Suprapubic skin (tissue), 4 donors: Measurements from ENCODE around the gene IFNB1. TPM values are rescaled to one million over a fixed set of nuclear protein-coding genes. Genes with fewer than 3 reads are reported as not detected.

Experiments
- DNase-seq, 2 donors: peaks; one replicate each; pipeline ENCODE4 v3.0.0-alpha.2; 2019; ENCODE audit warnings: low spot score in 2 of 2
- H3K27ac ChIP-seq: fragments of 200-600 bp; sonication (generic); one replicate; pipeline ENCODE4 v1.5.1; 2019
- H3K27me3 ChIP-seq: fragments of 200-600 bp; sonication (generic); one replicate; pipeline ENCODE4 v1.5.1; 2019
- H3K36me3 ChIP-seq: fragments of 200-600 bp; sonication (generic); one replicate; pipeline ENCODE4 v1.5.1; 2019
- H3K4me1 ChIP-seq: fragments of 200-600 bp; sonication (generic); one replicate; pipeline ENCODE4 v1.5.1; 2019
- H3K4me3 ChIP-seq: fragments of 200-600 bp; sonication (generic); one replicate; pipeline ENCODE4 v1.5.1; 2019; ENCODE audit warnings: mild to moderate bottlenecking
- H3K9me3 ChIP-seq: fragments of 200-600 bp; sonication (generic); one replicate; pipeline ENCODE4 v1.5.1; 2019
- EP300 ChIP-seq: sonication (generic); formaldehyde crosslinking; IDR thresholded peaks from one replicate; pipeline ENCODE4 v1.6.1; 2017; ENCODE audit warnings: antibody characterized with exemption
- POLR2A ChIP-seq, 2 donors: fragments of 450-650 bp; IDR thresholded peaks; one replicate each; pipeline ENCODE4 v1.6.1; 2017; ENCODE audit warnings: antibody characterized with exemption in 2 of 2, mild to moderate bottlenecking in 2 of 2, moderate library complexity in 2 of 2
- POLR2AphosphoS5 ChIP-seq, 3 donors: sonication (generic); formaldehyde crosslinking; IDR thresholded peaks; one replicate each; pipeline ENCODE4 v1.6.1; 2017; ENCODE audit warnings: antibody characterized with exemption in 3 of 3
- WGBS: methylation state at CpG from one replicate; pipeline ENCODE4 v1.1.5; 2018; 5-methylcytosine and 5-hydroxymethylcytosine counted together
- total RNA-seq, 4 donors: library from RNA; depleted of rRNA; stranded (reverse); fragments of >200 nt; gene quantifications; one replicate each; pipeline ENCODE4 v1.1.0, GENCODE V29; 2016
- TF ChIP-seq, protein P1 (sequence below), 2 donors: fragments of 200-600 bp in 1 of 2; fragments of 450-650 bp in 1 of 2; sonication (generic) in 1 of 2; IDR thresholded peaks; one replicate each; pipeline ENCODE4 v1.5.1; 2016 to 2019; ENCODE audit warnings: antibody characterized with exemption in 2 of 2, mild to moderate bottlenecking in 1 of 2, moderate library complexity in 1 of 2

IFNB1 gene
- total RNA-seq, 4 donors from 2014 or later: not detected

DNA sequence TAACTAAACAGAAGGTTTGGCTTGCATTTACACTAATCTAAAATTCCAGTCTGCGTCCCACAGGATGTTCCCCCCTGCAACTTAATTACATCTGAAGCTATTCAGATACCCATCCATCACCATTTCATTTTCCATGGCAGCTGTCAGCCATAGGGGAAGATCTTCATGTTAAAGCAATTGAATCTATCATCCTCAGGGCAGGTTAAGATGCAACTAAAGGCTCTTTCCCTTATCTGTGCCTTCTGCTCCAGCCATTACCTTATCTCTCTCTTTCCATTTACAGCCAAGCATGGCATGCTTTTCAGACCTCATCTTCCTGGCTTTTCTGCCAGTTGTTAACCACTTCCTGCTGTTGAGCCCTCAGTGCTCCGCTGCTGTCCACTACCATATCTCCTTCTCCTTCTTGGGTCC is 30.5 kb downstream of the IFNB1 start:
- H3K9me3 ChIP-seq: no peaks in the 10 kb centered on the region
- no peaks in the 10 kb centered on the region for H3K27me3 ChIP-seq
- no peak overlapping the region for H3K4me3 ChIP-seq
- H3K27ac ChIP-seq: no peak overlapping the region
- no peak for TF ChIP-seq EP300
- TF ChIP-seq, protein P1, sequence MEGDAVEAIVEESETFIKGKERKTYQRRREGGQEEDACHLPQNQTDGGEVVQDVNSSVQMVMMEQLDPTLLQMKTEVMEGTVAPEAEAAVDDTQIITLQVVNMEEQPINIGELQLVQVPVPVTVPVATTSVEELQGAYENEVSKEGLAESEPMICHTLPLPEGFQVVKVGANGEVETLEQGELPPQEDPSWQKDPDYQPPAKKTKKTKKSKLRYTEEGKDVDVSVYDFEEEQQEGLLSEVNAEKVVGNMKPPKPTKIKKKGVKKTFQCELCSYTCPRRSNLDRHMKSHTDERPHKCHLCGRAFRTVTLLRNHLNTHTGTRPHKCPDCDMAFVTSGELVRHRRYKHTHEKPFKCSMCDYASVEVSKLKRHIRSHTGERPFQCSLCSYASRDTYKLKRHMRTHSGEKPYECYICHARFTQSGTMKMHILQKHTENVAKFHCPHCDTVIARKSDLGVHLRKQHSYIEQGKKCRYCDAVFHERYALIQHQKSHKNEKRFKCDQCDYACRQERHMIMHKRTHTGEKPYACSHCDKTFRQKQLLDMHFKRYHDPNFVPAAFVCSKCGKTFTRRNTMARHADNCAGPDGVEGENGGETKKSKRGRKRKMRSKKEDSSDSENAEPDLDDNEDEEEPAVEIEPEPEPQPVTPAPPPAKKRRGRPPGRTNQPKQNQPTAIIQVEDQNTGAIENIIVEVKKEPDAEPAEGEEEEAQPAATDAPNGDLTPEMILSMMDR (IDR thresholded peaks at IDR 0.05): no peak
- no peak for TF ChIP-seq POLR2A (IDR thresholded peaks at IDR 0.05)
- no peak for DNase-seq
- no peaks in the 10 kb centered on the region for H3K36me3 ChIP-seq
- no peaks in the 10 kb centered on the region for H3K4me1 ChIP-seq
- 78% methylated on average over 2 of the region's 2 CpGs for WGBS

DNA sequence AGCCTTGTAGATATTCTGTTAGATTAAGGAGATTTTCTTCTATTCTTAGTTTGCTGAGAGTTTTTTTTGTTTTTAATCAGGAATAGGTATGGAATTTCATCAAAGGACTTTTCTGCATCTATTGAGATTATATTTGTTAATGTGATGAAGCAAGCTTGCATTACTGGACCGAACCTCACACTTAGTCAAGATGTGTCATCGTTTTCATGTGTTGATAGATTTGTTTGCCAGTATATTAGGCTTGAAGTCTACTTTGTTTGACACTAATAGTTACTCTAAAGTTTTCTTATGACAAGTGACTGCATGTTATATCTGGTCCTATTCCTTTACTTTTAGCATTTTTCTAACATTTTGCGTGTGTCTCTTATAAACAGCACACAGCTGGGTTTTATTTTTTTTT is 33.9 kb downstream of the IFNB1 start:
- no peaks in the 10 kb centered on the region for H3K27me3 ChIP-seq
- H3K4me3 ChIP-seq: no peak overlapping the region
- no peaks in the 10 kb centered on the region for H3K4me1 ChIP-seq
- H3K9me3 ChIP-seq: no peaks in the 10 kb centered on the region
- H3K36me3 ChIP-seq: no peaks in the 10 kb centered on the region
- no peak overlapping the region for H3K27ac ChIP-seq
- TF ChIP-seq EP300: no peak
- TF ChIP-seq POLR2A (IDR thresholded peaks at IDR 0.05): no peak
- TF ChIP-seq POLR2AphosphoS5 (IDR thresholded peaks at IDR 0.05): no peak
- TF ChIP-seq, protein P1 (IDR thresholded peaks at IDR 0.05): no peak
- 68% methylated on average over 3 of the region's 3 CpGs for WGBS
- DNase-seq: no peak

DNA sequence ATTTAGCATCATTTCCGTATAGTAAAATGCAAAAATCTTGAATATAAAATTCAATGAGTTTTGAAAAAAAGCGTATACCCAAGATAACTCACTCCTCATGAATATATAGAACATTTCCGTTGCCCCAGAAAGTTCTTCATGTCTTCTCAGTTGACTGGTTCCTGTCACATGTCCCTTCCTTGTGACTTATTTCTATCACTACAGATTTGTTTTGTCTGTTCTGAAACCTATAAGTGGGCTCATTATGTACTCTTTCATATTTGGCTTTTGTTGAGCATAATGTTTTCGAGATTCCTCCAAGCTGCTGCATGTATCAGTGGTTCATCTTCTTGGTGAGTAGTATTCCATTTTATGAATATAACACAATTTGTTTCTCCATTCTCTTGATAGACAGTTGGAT is 35.3 kb downstream of the IFNB1 start:
- Histone ChIP-seq H3K4me1 (no peaks in the 10 kb centered on the region), H3K4me3 (no peak overlapping the region), H3K36me3 (no peaks in the 10 kb centered on the region), H3K27me3 (no peaks in the 10 kb centered on the region), H3K9me3 (no peaks in the 10 kb centered on the region), H3K27ac (no peak overlapping the region)
- WGBS: 89% methylated on average over 4 of the region's 4 CpGs
- DNase-seq: no peak
- TF ChIP-seq, protein P1 (IDR thresholded peaks at IDR 0.05): no peak
- TF ChIP-seq POLR2A (IDR thresholded peaks at IDR 0.05): no peak
- TF ChIP-seq POLR2AphosphoS5 (IDR thresholded peaks at IDR 0.05): no peak
- no peak for TF ChIP-seq EP300

DNA sequence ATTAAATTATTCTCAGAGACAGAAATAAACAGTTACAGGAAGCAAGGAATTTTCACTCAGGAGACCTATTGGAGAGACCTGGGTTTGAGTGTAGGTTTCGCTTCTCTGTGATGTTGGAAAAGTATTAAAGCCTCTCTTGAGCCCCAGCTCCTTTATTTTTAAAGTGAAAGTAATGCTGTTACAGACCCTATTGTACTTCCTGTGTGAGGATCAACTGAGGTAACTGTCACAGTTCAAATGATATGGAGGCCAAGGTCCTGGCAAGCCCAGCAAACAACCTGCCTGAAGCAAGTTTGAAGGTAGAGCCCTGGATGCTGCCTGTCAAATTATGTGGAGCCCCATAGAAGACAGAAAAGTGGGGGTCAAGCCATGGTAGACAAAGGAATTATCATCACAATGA is 38.4 kb downstream of the IFNB1 start:
- H3K27ac ChIP-seq: no peak overlapping the region
- DNase-seq: no peak
- H3K4me3 ChIP-seq: no peak overlapping the region
- no peaks in the 10 kb centered on the region for H3K9me3 ChIP-seq
- no peaks in the 10 kb centered on the region for H3K27me3 ChIP-seq
- TF ChIP-seq, protein P1 (IDR thresholded peaks at IDR 0.05): no peak
- TF ChIP-seq POLR2AphosphoS5 (IDR thresholded peaks at IDR 0.05) (no peak), EP300 (no peak), POLR2A (IDR thresholded peaks at IDR 0.05) (no peak)
- no peaks in the 10 kb centered on the region for H3K36me3 ChIP-seq
- H3K4me1 ChIP-seq: no peaks in the 10 kb centered on the region
- WGBS: 93% methylated on average over 1 of the region's 1 CpG

DNA sequence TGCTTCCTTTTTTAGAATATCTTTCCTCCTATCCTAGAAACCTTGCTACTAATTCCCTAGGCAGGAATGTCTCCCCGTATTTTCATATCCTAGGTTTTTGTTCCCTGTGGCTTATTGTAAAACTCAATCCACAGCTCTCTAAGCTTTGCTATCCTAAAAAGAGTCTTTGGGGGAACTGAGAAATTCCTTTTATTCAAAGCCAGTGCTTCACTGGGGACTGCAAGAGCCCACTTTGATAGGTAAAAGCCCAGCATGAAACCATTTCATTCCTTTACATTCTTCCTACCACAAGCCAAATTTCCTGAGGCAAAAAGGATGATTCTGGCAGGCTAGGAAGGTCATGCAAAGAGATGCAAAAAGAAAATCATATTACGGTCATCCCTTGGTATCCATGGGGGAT is 40.5 kb downstream of the IFNB1 start:
- 88% methylated on average over 2 of the region's 2 CpGs for WGBS
- no peaks in the 10 kb centered on the region for H3K36me3 ChIP-seq

More for the DNA sequence above, 40.5 kb downstream of the IFNB1 start:
- no peak overlapping the region for H3K4me3 ChIP-seq
- H3K27me3 ChIP-seq: no peaks in the 10 kb centered on the region
- no peak overlapping the region for H3K27ac ChIP-seq
- no peaks in the 10 kb centered on the region for H3K4me1 ChIP-seq
- DNase-seq: no peak
- TF ChIP-seq POLR2AphosphoS5 (IDR thresholded peaks at IDR 0.05) (no peak), POLR2A (IDR thresholded peaks at IDR 0.05) (no peak), EP300 (no peak)
- TF ChIP-seq, protein P1 (IDR thresholded peaks at IDR 0.05): no peak
- H3K9me3 ChIP-seq: no peaks in the 10 kb centered on the region
